HCT116 (cell line): Measurements from ENCODE around the gene BRINP1. TPM values are rescaled to one million over a fixed set of nuclear protein-coding genes. Genes with fewer than 3 reads are reported as not detected.

Experiments
- ATAC-seq: fragments of 200-7000 bp; cut with Tn5 transposase; 2 replicates; pipeline ENCODE4 v1.9.1; 2020; ENCODE audit warnings: mild to moderate bottlenecking, moderate library complexity
- BruUV-seq: library from RNA; stranded (reverse); fragments of 400-500 nt; replicated peaks from 2 replicates; lab custom pipeline; 2021; lab: Mats Ljungman, UMichigan
- CTCF ChIA-PET: fragments of 300-600 bp; sonication (Branson Sonifier 250); formaldehyde crosslinking; loops from one replicate; lab custom pipeline; 2021; ENCODE audit warnings: antibody characterized with exemption; lab: Charles Lee
- POLR2A ChIA-PET: fragments of 300-600, 350-600 bp; sonication (Branson Sonifier 250); formaldehyde crosslinking; loops from one replicate; lab custom pipeline; 2021; ENCODE audit warnings: antibody characterized with exemption; lab: Charles Lee
- RAD21 ChIA-PET, 2 experiments: fragments of 300-600 bp; sonication (Branson Sonifier 250); formaldehyde crosslinking; loops; one replicate each; lab custom pipeline; 2023; ENCODE audit warnings: low total read pairs in 2 of 2; ENCODE audit not compliant: uncharacterized antibody in 2 of 2, unreplicated experiment in 2 of 2, low non-redundant PET in 1 of 2; lab: Charles Lee
- DNase-seq: peaks from one replicate; pipeline ENCODE4 v3.0.0-alpha.2; 2010; ENCODE audit warnings: low read depth, low spot score
- H2AFZ ChIP-seq: fragments of 200-600 bp; shearing (Covaris generic), sonication (generic); 2 replicates; pipeline ENCODE4 v1.6.1; 2017; ENCODE audit warnings: low read depth, mixed run types, mixed read lengths, antibody characterized with exemption, low read length; ENCODE audit not compliant: poor library complexity, severe bottlenecking
- H3K27ac ChIP-seq: 2 replicates; pipeline ENCODE4 v1.5.1; 2012; ENCODE audit warnings: low read depth, low read length
- H3K27me3 ChIP-seq: fragments of 200-600 bp; sonication (generic); 2 replicates; pipeline ENCODE4 v1.6.1; 2016; ENCODE audit warnings: mixed run types, low read length, mixed read lengths; ENCODE audit not compliant: insufficient read depth
- H3K36me3 ChIP-seq, 2 experiments: fragments of 200-500 bp in 1 of 2; fragments of 200-600 bp in 1 of 2; sonication (Bioruptor generic) in 1 of 2; sonication (generic) in 1 of 2; 2 replicates each; pipeline versions ENCODE4 v1.5.1 to v1.6.1; 2014 to 2016; ENCODE audit warnings: low read length in 2 of 2, inconsistent platforms in 1 of 2, mixed read lengths in 1 of 2, mixed run types in 1 of 2; ENCODE audit not compliant: insufficient read depth in 2 of 2, control insufficient read depth in 1 of 2
- H3K4me1 ChIP-seq, 2 experiments: fragments of 200-600 bp in 1 of 2; sonication (generic) in 1 of 2; 2 replicates each; pipeline versions ENCODE4 v1.5.1 to v1.6.1; 2012 to 2017; ENCODE audit warnings: low read length in 2 of 2, inconsistent platforms in 1 of 2, mild to moderate bottlenecking in 1 of 2, mixed read lengths in 1 of 2, mixed run types in 1 of 2, moderate library complexity in 1 of 2; ENCODE audit not compliant: insufficient read depth in 2 of 2, control insufficient read depth in 1 of 2
- H3K4me2 ChIP-seq: fragments of 200-600 bp; sonication (generic); 2 replicates; pipeline ENCODE4 v1.6.1; 2017; ENCODE audit warnings: mixed run types, low read length, mixed read lengths
- H3K4me3 ChIP-seq, 2 experiments: fragments of 200-600 bp in 1 of 2; sonication (generic) in 1 of 2; replicated peaks in 1 of 2; 2 replicates each; pipeline ENCODE4 v1.5.1; 2011 to 2016; ENCODE audit warnings: low read length in 2 of 2, control low read depth in 1 of 2, low read depth in 1 of 2, mild to moderate bottlenecking in 1 of 2, mixed read lengths in 1 of 2, mixed run types in 1 of 2
- H3K79me2 ChIP-seq: fragments of 200-600 bp; sonication (generic); 2 replicates; pipeline ENCODE4 v1.6.1; 2017; ENCODE audit warnings: mild to moderate bottlenecking, mixed run types, low read length, moderate library complexity, mixed read lengths; ENCODE audit not compliant: insufficient read depth
- H3K9ac ChIP-seq: fragments of 200-600 bp; sonication (generic); 2 replicates; pipeline ENCODE4 v1.6.1; 2016; ENCODE audit warnings: low read length, mixed read lengths
- H3K9me2 ChIP-seq: fragments of 200-600 bp; sonication (generic), shearing (Covaris generic); 2 replicates; pipeline ENCODE4 v1.6.1; 2017; ENCODE audit warnings: mixed run types, mild to moderate bottlenecking, moderate library complexity; ENCODE audit not compliant: insufficient read depth
- H3K9me3 ChIP-seq, 2 experiments: fragments of 200-500 bp in 1 of 2; fragments of 200-600 bp in 1 of 2; sonication (Bioruptor generic) in 1 of 2; sonication (generic) in 1 of 2; 2 replicates each; pipeline ENCODE4 v1.6.1; 2014 to 2017; ENCODE audit warnings: low read length in 2 of 2, mixed read lengths in 2 of 2, inconsistent platforms in 1 of 2, low read depth in 1 of 2, mild to moderate bottlenecking in 1 of 2, mixed run types in 1 of 2, moderate library complexity in 1 of 2; ENCODE audit not compliant: control insufficient read depth in 1 of 2, insufficient read depth in 1 of 2
- H4K20me1 ChIP-seq: fragments of 200-600 bp; sonication (generic), shearing (Covaris generic); 2 replicates; pipeline ENCODE4 v1.6.1; 2017; ENCODE audit warnings: mixed run types, mild to moderate bottlenecking, moderate library complexity; ENCODE audit not compliant: insufficient read depth
- CEBPB ChIP-seq: IDR thresholded peaks from 2 replicates; pipeline ENCODE4 v1.6.1; 2012; ENCODE audit warnings: low read depth
- CTCF ChIP-seq, 3 experiments: fragments of 200-600 bp in 1 of 3; sonication (generic) in 1 of 3; IDR thresholded peaks in 2 of 3; conservative IDR thresholded peaks in 1 of 3; 2 replicates each; pipeline ENCODE4 v1.5.1; 2012 to 2017; ENCODE audit warnings: low read depth in 2 of 3, low read length in 2 of 3, antibody characterized with exemption in 1 of 3, borderline replicate concordance in 1 of 3, control low read depth in 1 of 3, mild to moderate bottlenecking in 1 of 3, mixed read lengths in 1 of 3, mixed run types in 1 of 3, moderate library complexity in 1 of 3; ENCODE audit not compliant: insufficient read depth in 1 of 3
- ELF1 ChIP-seq: IDR thresholded peaks from 2 replicates; pipeline ENCODE4 v1.6.1; 2012; ENCODE audit warnings: low read depth, borderline replicate concordance
- EZH2 ChIP-seq: fragments of 200-600 bp; sonication (generic); IDR thresholded peaks from 2 replicates; pipeline ENCODE4 v1.6.1; 2017; ENCODE audit warnings: antibody characterized with exemption, mixed run types
- FOSL1 ChIP-seq: IDR thresholded peaks from 2 replicates; pipeline ENCODE4 v1.6.1; 2012; ENCODE audit warnings: low read depth
- JUND ChIP-seq: IDR thresholded peaks from 2 replicates; pipeline ENCODE4 v1.6.1; 2012
- POLR2A ChIP-seq: IDR thresholded peaks from 2 replicates; pipeline ENCODE4 v1.7.0; 2011; ENCODE audit warnings: borderline replicate concordance; ENCODE audit not compliant: insufficient read depth, insufficient read length; ENCODE audit errors: extremely low read depth
- POLR2AphosphoS5 ChIP-seq: IDR thresholded peaks from 2 replicates; pipeline ENCODE4 v1.6.1; 2011; ENCODE audit warnings: mild to moderate bottlenecking, low read depth, low read length, moderate library complexity
- ZBTB33 ChIP-seq: IDR thresholded peaks from 2 replicates; pipeline ENCODE4 v1.6.1; 2011; ENCODE audit warnings: mild to moderate bottlenecking, low read length, moderate library complexity; ENCODE audit not compliant: insufficient replicate concordance; ENCODE audit errors: extremely low read depth
- intact Hi-C: fragments of 100-400 bp; cut with micrococcal nuclease; formaldehyde crosslinking; loops from 2 replicates; pipeline ENCODE4 v1.10.0; 2022
- total RNA-seq: library from RNA; stranded (reverse); gene quantifications from one replicate; pipeline ENCODE4 v1.2.1, GENCODE V29; 2021; ENCODE audit not compliant: unreplicated experiment

BRINP1 gene
- total RNA-seq, 1 experiment from 2014 or later, result not detected

GRCh38 chr9:119218293-119218692, 150.9 kb downstream of the BRINP1 start:
- no TSS peak for BruUV-seq
- DNase-seq (no peak), ATAC-seq (no peak)
- intact Hi-C loops, result no loop called here
- Histone ChIP-seq H3K4me2 (no peak overlapping the region), H4K20me1 (no peaks in the 10 kb centered on the region), H3K36me3 (no peaks in the 10 kb centered on the region), H2AFZ (no peak overlapping the region), H3K9me2 (no peaks in the 10 kb centered on the region)
- TF ChIP-seq POLR2AphosphoS5 (no peak), ZBTB33 (no peak), CTCF (IDR thresholded peaks at IDR 0.05 in 2 of 3, conservative IDR thresholded peaks at IDR 0.05 in 1 of 3; ENCODE audit: borderline replicate concordance in 1 of 3, insufficient read depth in 1 of 3, low read depth in 2 of 3, low read length in 2 of 3) (no peak), JUND (no peak), POLR2A (no peak), CEBPB (no peak), ELF1 (no peak), EZH2 (no peak), FOSL1 (no peak)
- TF ChIP-seq, all 23 proteins: peak for 0
- RAD21 ChIA-PET, result no interaction called here
- Histone ChIP-seq H3K79me2 (no peaks in the 10 kb centered on the region), H3K27ac (no peak overlapping the region), H3K9ac (no peak overlapping the region), H3K4me3 (no peak overlapping the region), H3K4me1 (no peaks in the 10 kb centered on the region), H3K27me3 (no peaks in the 10 kb centered on the region), H3K9me3 (peaks cover 8 to 26% of the 10 kb centered on the region in 2 experiments; a peak in 2 of 4 replicates)
- POLR2A ChIA-PET, result no interaction called here
- CTCF ChIA-PET, result no interaction called here
